LoVo (cell line): ENCODE results near the gene PVR.
"Not testable (repeated sequence)": the region's sequence is repeated elsewhere in the genome, so short reads cannot be mapped to it uniquely, and the experiment has no call there.

Experiments used
- DNase-seq: peaks from one replicate; pipeline ENCODE4 v3.0.0-alpha.2; 2016; ENCODE audit warnings: low spot score

The PVR gene

GRCh38 chr19:44701228-44701627 lies 57.5 kb downstream of the PVR start:
- no peak for DNase-seq

GRCh38 chr19:44702551-44703176 lies 59.0 kb downstream of the PVR start:
- no peak for DNase-seq

- no peak for DNase-seq
Measured at GRCh38 chr19:44703336-44704078, 59.8 kb downstream of the PVR start.

GRCh38 chr19:44704982-44705381 lies 61.3 kb downstream of the PVR start:
- no peak for DNase-seq

GRCh38 chr19:44705502-44706010 lies 61.8 kb downstream of the PVR start:
- DNase-seq = no peak

- no peak for DNase-seq
Measured at GRCh38 chr19:44706506-44707236, 63.0 kb downstream of the PVR start.

- DNase-seq = no peak
Measured at GRCh38 chr19:44707794-44708193, 64.1 kb downstream of the PVR start.

GRCh38 chr19:44708940-44709339 lies 65.2 kb downstream of the PVR start:
- no peak for DNase-seq

- not testable (repeated sequence) for DNase-seq
Measured at GRCh38 chr19:44709434-44710266, 65.9 kb downstream of the PVR start.

- DNase-seq = no peak
Measured at GRCh38 chr19:44710483-44710882, 66.8 kb downstream of the PVR start.

GRCh38 chr19:44712864-44713515 lies 69.3 kb downstream of the PVR start:
- no peak for DNase-seq
